Right renal cortex interstitium (tissue), 3 donors: ENCODE results near the gene CA5B. TPM values are rescaled to one million over a fixed set of nuclear protein-coding genes. Genes with fewer than 3 reads are reported as not detected.
"Not testable (repeated sequence)": the region's sequence is repeated elsewhere in the genome, so short reads cannot be mapped to it uniquely, and the experiment has no call there.

Source experiments
- DNase-seq, 3 donors: peaks; one replicate each; pipeline ENCODE4 v3.0.0-alpha.2; 2013; ENCODE audit warnings: low read depth in 3 of 3, low spot score in 2 of 3
- polyA plus RNA-seq, 3 donors: library from polyadenylated mRNA; unstranded; fragments of 120-200 nt; gene quantifications; one replicate each; pipeline ENCODE4 v1.2.1, GENCODE V29; 2013; ENCODE audit not compliant: insufficient read length in 3 of 3

The CA5B gene
- polyA plus RNA-seq, 3 donors, result 6.8 to 8.4 (median 7.2) TPM

DNA sequence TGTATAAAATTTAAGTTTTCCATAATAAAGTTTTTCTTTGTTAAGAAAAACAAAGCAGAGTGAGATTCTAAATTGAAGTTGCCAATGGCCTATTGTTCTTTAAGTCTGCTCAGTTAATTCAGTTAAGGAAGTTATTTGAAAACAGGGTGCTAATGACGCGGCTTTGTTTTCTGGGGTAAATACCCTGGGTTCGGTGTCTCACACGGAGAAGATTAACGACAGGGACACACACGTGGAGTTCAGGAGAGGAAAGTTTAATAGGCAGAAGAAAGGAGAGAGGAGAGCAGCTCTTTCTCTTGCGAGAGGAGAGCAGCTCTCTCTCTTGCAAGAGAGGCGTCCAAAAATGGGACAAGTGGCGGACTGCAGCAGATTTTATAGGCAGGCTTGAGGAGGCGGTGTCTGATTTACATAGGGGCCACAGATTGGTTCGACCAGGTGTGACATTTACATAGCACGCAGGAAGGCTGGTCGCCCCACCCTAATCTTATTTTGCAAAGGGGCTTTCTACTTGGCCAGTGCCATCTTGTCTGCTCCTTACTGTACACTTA is 9.6 kb downstream of the CA5B start:
- DNase-seq, result no peak

GRCh38 chrX:15748841-15749240 is 10.8 kb downstream of the CA5B start:
- DNase-seq, result no peak

DNA sequence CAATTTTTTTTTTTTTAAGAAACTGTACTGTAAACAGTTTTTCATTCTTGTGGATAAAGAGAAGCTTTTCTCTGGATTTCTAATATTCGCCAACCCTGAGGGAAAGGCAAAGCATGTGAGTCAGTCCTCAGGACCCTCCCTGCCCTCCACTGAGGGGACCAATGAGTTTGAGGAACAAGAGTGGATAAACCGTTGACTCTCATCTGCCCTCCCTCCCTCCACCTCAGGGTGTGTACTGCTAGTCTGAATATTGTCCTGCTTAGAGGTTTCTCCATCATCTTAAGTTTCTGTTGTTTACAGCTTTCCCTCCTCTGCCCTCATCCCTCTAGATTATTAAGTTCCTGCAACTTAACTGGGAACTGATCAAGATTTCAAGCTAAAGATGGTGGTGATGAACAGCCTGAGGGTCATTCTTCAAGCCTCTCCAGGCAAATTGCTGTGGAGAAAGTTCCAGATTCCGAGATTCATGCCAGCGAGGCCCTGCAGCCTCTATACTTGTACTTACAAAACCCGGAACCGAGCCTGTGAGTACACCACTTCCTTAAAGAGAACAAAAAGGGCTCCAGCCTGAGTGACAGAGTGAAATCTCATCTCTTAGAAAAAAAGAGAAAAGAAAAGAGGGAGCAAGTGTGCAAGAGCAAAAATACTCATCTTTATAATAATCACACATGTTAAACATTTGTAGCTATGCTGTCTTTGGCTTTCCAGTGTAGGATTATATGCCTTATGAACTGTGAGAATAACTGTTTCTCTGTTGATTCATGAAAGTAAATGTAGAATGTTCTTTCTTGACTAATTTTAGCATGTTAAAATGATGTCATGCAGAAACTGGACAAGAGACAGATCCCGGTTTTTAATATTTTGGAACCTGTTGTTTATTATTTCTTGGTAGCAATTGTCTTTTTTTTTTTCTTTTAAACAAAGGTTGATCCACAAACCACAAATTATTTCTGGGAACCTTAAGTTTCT is 11.9 kb downstream of the CA5B start:
- no peak for DNase-seq

- DNase-seq, result no peak
Observed at GRCh38 chrX:15750611-15751154, 12.6 kb downstream of the CA5B start.

- no peak for DNase-seq
Observed at GRCh38 chrX:15751155-15751819, 13.2 kb downstream of the CA5B start.

- no peak for DNase-seq
Observed at GRCh38 chrX:15755091-15755490, 17.0 kb downstream of the CA5B start.

- no peak for DNase-seq
Observed at GRCh38 chrX:15758140-15758539, 20.1 kb downstream of the CA5B start.

DNA sequence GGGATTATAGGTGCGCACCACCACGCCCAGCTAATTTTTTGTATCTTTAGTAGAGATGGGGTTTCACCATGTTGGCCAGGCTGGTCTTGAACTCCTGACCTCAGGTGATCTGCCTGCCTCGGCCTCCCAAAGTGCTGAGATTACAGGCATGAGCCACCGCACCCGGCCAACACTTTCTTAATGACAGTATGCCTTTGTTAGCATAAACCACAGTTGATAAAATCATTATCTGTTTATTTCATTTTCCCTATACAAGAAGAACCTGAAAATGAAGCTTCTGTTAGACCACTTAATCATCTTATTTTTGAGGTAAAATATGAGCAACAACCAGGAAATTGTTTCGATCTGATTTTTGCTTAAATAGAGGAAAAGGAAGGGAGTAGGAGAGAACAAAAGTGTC is 21.8 kb downstream of the CA5B start:
- DNase-seq, result not testable (repeated sequence)

GRCh38 chrX:15761564-15762191 is 23.6 kb downstream of the CA5B start:
- no peak for DNase-seq

- no peak for DNase-seq
Observed at GRCh38 chrX:15769300-15769954, 31.4 kb downstream of the CA5B start.

- no peak for DNase-seq
Observed at GRCh38 chrX:15781961-15782699, 44.1 kb downstream of the CA5B start.

DNA sequence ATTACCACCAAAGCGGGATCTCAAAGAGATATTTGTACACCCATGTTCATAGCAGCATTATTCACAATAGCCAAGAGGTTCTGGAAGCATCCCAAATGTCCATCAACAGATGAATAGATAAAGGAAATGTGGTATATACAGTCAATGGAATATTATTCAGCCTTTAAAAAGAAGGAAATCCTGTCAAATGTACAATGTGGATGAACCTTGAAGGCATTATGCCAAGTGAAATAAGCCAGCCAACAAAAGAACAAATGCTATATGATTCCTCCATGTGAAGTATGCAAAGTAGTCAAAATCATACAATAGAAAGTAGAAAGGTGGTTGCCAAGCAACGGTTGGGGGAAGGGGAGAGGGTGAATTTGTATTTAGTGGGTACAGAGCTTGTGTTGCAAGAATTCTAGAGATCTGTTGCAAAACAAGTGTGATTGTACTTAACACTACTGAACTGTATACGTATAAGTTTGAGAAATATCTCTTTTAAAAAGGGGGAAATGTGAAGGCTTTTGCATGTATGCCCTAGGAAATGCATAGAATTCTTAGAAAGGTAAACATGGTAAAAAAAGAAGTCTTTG is 47.2 kb downstream of the CA5B start:
- DNase-seq, result no peak

DNA sequence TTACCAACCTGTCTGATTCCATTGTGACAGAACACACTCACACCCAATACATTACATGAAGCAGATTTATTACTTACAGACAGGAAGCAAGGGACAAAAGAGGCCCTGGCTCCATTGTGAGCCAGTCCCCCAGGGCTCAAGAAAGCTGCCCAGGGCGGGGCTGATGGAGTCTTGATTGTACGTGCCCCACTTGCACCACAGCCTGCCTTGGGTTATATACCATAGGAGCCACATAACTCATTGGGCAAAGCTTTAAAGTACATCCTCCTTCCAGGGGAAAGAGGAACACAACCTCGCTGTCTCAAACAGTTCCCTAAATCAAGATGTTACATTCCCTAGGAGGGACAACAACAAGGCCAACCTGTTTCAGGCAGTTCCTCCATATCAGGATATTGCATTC is 48.8 kb downstream of the CA5B start:
- no peak for DNase-seq

GRCh38 chrX:15789979-15790768 is 52.1 kb downstream of the CA5B start, which contains the start of gene ZRSR2:
Gene ZRSR2, plus strand, starts transcription at chrX:15790484. Its CDS starts 12 bp downstream, at chrX:15790496.
- peak; percentile 23 to 59 (median 56) for DNase-seq

GRCh38 chrX:15790769-15791290 is 52.8 kb downstream of the CA5B start:
- peak in 2 of 3 donors; percentile 10 to 44 for DNase-seq

DNA sequence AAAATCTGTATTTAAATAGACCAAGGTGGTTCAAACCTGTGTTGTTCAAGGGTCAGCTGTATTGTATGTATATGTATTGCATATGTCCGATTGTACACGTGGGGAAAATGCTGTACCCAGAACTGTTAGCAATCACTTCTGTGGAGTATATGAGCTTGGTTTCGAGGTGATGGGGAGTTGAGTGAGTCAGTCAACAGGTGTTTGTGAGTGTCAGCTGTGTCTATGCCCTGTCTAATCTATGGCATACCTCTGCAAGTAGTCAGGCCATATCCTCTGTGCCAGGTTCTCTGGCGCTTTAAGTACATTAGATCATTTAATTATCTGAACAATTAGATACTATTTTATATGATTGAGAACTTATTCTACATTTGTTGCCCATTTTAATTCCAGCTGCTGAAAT is 59.6 kb downstream of the CA5B start:
- no peak for DNase-seq

DNA sequence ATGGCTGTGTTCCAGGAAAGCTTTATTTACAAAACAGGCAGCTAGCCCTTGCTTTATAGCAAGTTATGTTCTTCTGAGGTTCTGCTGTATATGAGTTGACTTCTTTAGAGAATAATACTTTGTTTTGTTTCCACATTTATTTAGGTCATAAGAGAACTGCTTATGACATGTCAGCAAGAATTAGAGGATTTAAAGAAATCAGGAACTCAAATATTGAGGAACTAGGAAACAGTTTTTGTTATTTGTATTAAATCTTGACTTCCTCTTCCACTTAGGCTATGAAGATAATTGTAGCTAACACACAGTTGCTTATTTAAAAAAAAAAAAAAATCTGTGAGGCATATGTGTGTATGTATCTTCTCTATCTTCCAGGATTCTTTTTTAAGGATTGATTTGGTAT is 66.5 kb downstream of the CA5B start:
- DNase-seq, result no peak

GRCh38 chrX:15808254-15808653 is 70.2 kb downstream of the CA5B start:
- no peak for DNase-seq
